Brain microvascular endothelial cell (primary cell): Measurements from ENCODE around the gene VSIG10L2.

Source experiments
- DNase-seq: peaks from one replicate; pipeline ENCODE4 v3.0.0-alpha.2; 2020
- H3K27ac ChIP-seq: fragments of 250-450 bp; sonication (Bioruptor Pico); 2 replicates; pipeline ENCODE4 v1.5.1; 2020; ENCODE audit warnings: mild to moderate bottlenecking, moderate library complexity
- H3K27me3 ChIP-seq: fragments of 250-450 bp; sonication (Bioruptor Pico); replicated peaks from 2 replicates; pipeline ENCODE4 v1.5.1; 2020; ENCODE audit warnings: mild to moderate bottlenecking
- H3K36me3 ChIP-seq: fragments of 250-450 bp; sonication (Bioruptor Pico); replicated peaks from 2 replicates; pipeline ENCODE4 v1.5.1; 2020; ENCODE audit warnings: mild to moderate bottlenecking
- H3K4me3 ChIP-seq: 2 replicates; pipeline ENCODE4 v1.5.1; 2011; ENCODE audit warnings: low read depth, mild to moderate bottlenecking, control low read depth, low read length, moderate library complexity
- CTCF ChIP-seq: IDR thresholded peaks from 2 replicates; pipeline ENCODE4 v1.5.1; 2011; ENCODE audit warnings: low read depth, mild to moderate bottlenecking, moderate library complexity, low read length, control low read depth, inconsistent platforms; ENCODE audit errors: missing control alignments
- in situ Hi-C: cut with HindIII; loops from 2 replicates; pipeline ENCODE4 v1.10.0; 2017; ENCODE audit warnings: low sequenced_read_pairs, low pct_ligation_motif_present

The VSIG10L2 gene

GRCh38 chr11:125974284-125974683, 28.4 kb downstream of the VSIG10L2 start:
- no peak for DNase-seq
- Histone ChIP-seq H3K27me3 (no peaks in the 10 kb centered on the region), H3K4me3 (no peak overlapping the region), H3K27ac (no peak overlapping the region), H3K36me3 (no peaks in the 10 kb centered on the region)
- TF ChIP-seq CTCF = no peak
- in situ Hi-C loops = no loop called here

- in situ Hi-C loops = no loop called here
- DNase-seq = no peak
- no peak overlapping the region for H3K4me3 ChIP-seq
- H3K36me3 ChIP-seq = no peaks in the 10 kb centered on the region
- H3K27ac ChIP-seq = no peak overlapping the region
- no peaks in the 10 kb centered on the region for H3K27me3 ChIP-seq
- TF ChIP-seq CTCF = no peak
Measured at GRCh38 chr11:125975634-125976033, 29.8 kb downstream of the VSIG10L2 start.

- no peaks in the 10 kb centered on the region for H3K27me3 ChIP-seq
- DNase-seq = no peak
- in situ Hi-C loops = no loop called here
- TF ChIP-seq CTCF = no peak
- no peaks in the 10 kb centered on the region for H3K36me3 ChIP-seq
- H3K27ac ChIP-seq = no peak overlapping the region
- H3K4me3 ChIP-seq = no peak overlapping the region
Measured at GRCh38 chr11:125976156-125976555, 30.3 kb downstream of the VSIG10L2 start.

- in situ Hi-C loops = no loop called here
- Histone ChIP-seq H3K4me3 (no peak overlapping the region), H3K27me3 (no peaks in the 10 kb centered on the region), H3K36me3 (no peaks in the 10 kb centered on the region), H3K27ac (no peak overlapping the region)
- no peak for DNase-seq
- TF ChIP-seq CTCF = no peak
Measured at GRCh38 chr11:125977333-125977732, 31.5 kb downstream of the VSIG10L2 start.

GRCh38 chr11:125978181-125978716, 32.4 kb downstream of the VSIG10L2 start:
- no peaks in the 10 kb centered on the region for H3K27me3 ChIP-seq

More at GRCh38 chr11:125978181-125978716, 32.4 kb downstream of the VSIG10L2 start:
- no peak for DNase-seq
- no peak for TF ChIP-seq CTCF
- no peak overlapping the region for H3K4me3 ChIP-seq
- in situ Hi-C loops = no loop called here
- no peaks in the 10 kb centered on the region for H3K36me3 ChIP-seq
- H3K27ac ChIP-seq = no peak overlapping the region
